Measurements from ENCODE around the gene ATP6V0A4.

The ATP6V0A4 gene

GRCh38 chr7:138773817-138774216 is 24.2 kb downstream of the ATP6V0A4 start:
- peaks cover 6% of the 10 kb centered on the region; the same call in 1 of the 2 replicates for H3K27me3 ChIP-seq (ENCODE audit: control insufficient read depth, insufficient read depth, low read length)
- H3K4me3 ChIP-seq (ENCODE audit: low read depth, low read length): 0 out of 2 replicates have a peak overlapping the region, but pooled peaks have one; percentile 8
- no peak overlapping the region for H3K27ac ChIP-seq (ENCODE audit: low read depth, low read length)
- no peaks in the 10 kb centered on the region for H3K36me3 ChIP-seq (ENCODE audit: control insufficient read depth, insufficient read depth, low read length)
- no peak overlapping the region for H3K9ac ChIP-seq (ENCODE audit: low read length)
- peaks cover 6% of the 10 kb centered on the region for H3K4me1 ChIP-seq (ENCODE audit: control insufficient read depth, insufficient read depth, low read length)
- no peaks in the 10 kb centered on the region for H3K9me3 ChIP-seq (ENCODE audit: control insufficient read depth, insufficient read depth, low read depth, low read length)

GRCh38 chr7:138773176-138773575 is 24.8 kb downstream of the ATP6V0A4 start:
- Histone ChIP-seq H3K9ac (ENCODE audit: low read length) (no peak overlapping the region), H3K27me3 (ENCODE audit: control insufficient read depth, insufficient read depth, low read length) (peaks cover 6% of the 10 kb centered on the region; the same call in 1 of the 2 replicates), H3K9me3 (ENCODE audit: control insufficient read depth, insufficient read depth, low read depth, low read length) (no peaks in the 10 kb centered on the region)

GRCh38 chr7:138770904-138771303 is 27.1 kb downstream of the ATP6V0A4 start:
- Histone ChIP-seq H3K4me3 (ENCODE audit: low read depth, low read length) (no peak overlapping the region), H3K36me3 (ENCODE audit: control insufficient read depth, insufficient read depth, low read length) (no peaks in the 10 kb centered on the region), H3K27me3 (ENCODE audit: control insufficient read depth, insufficient read depth, low read length) (peaks cover 6% of the 10 kb centered on the region; the same call in 1 of the 2 replicates), H3K4me1 (ENCODE audit: control insufficient read depth, insufficient read depth, low read length) (peaks cover 6% of the 10 kb centered on the region), H3K9me3 (ENCODE audit: control insufficient read depth, insufficient read depth, low read depth, low read length) (no peaks in the 10 kb centered on the region), H3K9ac (ENCODE audit: low read length) (no peak overlapping the region), H3K27ac (ENCODE audit: low read depth, low read length) (no peak overlapping the region)

More at GRCh38 chr7:138773176-138773575, 24.8 kb downstream of the ATP6V0A4 start:
- Histone ChIP-seq H3K4me1 (ENCODE audit: control insufficient read depth, insufficient read depth, low read length) (peaks cover 6% of the 10 kb centered on the region), H3K27ac (ENCODE audit: low read depth, low read length) (no peak overlapping the region), H3K36me3 (ENCODE audit: control insufficient read depth, insufficient read depth, low read length) (no peaks in the 10 kb centered on the region), H3K4me3 (ENCODE audit: low read depth, low read length) (no peak overlapping the region)

- no peak overlapping the region for H3K27ac ChIP-seq (ENCODE audit: low read depth, low read length)
- H3K4me1 ChIP-seq (ENCODE audit: control insufficient read depth, insufficient read depth, low read length): peaks cover under 1% of the 10 kb centered on the region
- H3K9me3 ChIP-seq (ENCODE audit: control insufficient read depth, insufficient read depth, low read depth, low read length): no peaks in the 10 kb centered on the region
- peaks cover 5% of the 10 kb centered on the region; the same call in 1 of the 2 replicates for H3K27me3 ChIP-seq (ENCODE audit: control insufficient read depth, insufficient read depth, low read length)
- no peak overlapping the region for H3K4me3 ChIP-seq (ENCODE audit: low read depth, low read length)
- no peak overlapping the region for H3K9ac ChIP-seq (ENCODE audit: low read length)
- no peaks in the 10 kb centered on the region for H3K36me3 ChIP-seq (ENCODE audit: control insufficient read depth, insufficient read depth, low read length)
Measured at GRCh38 chr7:138768241-138768640, 29.8 kb downstream of the ATP6V0A4 start.

GRCh38 chr7:138756591-138757242 is 41.3 kb downstream of the ATP6V0A4 start:
- H3K27me3 ChIP-seq (ENCODE audit: control insufficient read depth, insufficient read depth, low read length): no peaks in the 10 kb centered on the region
- H3K4me1 ChIP-seq (ENCODE audit: control insufficient read depth, insufficient read depth, low read length): peaks cover 27% of the 10 kb centered on the region
- no peak overlapping the region for H3K27ac ChIP-seq (ENCODE audit: low read depth, low read length)
- no peaks in the 10 kb centered on the region for H3K9me3 ChIP-seq (ENCODE audit: control insufficient read depth, insufficient read depth, low read depth, low read length)
- no peaks in the 10 kb centered on the region for H3K36me3 ChIP-seq (ENCODE audit: control insufficient read depth, insufficient read depth, low read length)
- H3K9ac ChIP-seq (ENCODE audit: low read length): no peak overlapping the region
- H3K4me3 ChIP-seq (ENCODE audit: low read depth, low read length): no peak overlapping the region

GRCh38 chr7:138755842-138756590 is 42.0 kb downstream of the ATP6V0A4 start:
- H3K9ac ChIP-seq (ENCODE audit: low read length): no peak overlapping the region
- H3K27me3 ChIP-seq (ENCODE audit: control insufficient read depth, insufficient read depth, low read length): no peaks in the 10 kb centered on the region
- H3K36me3 ChIP-seq (ENCODE audit: control insufficient read depth, insufficient read depth, low read length): no peaks in the 10 kb centered on the region
- no peak overlapping the region for H3K27ac ChIP-seq (ENCODE audit: low read depth, low read length)
- H3K4me3 ChIP-seq (ENCODE audit: low read depth, low read length): no peak overlapping the region
- peaks cover 27% of the 10 kb centered on the region for H3K4me1 ChIP-seq (ENCODE audit: control insufficient read depth, insufficient read depth, low read length)
- H3K9me3 ChIP-seq (ENCODE audit: control insufficient read depth, insufficient read depth, low read depth, low read length): no peaks in the 10 kb centered on the region

- no peaks in the 10 kb centered on the region for H3K9me3 ChIP-seq (ENCODE audit: control insufficient read depth, insufficient read depth, low read depth, low read length)
- H3K9ac ChIP-seq (ENCODE audit: low read length): no peak overlapping the region
- no peaks in the 10 kb centered on the region for H3K27me3 ChIP-seq (ENCODE audit: control insufficient read depth, insufficient read depth, low read length)
- H3K36me3 ChIP-seq (ENCODE audit: control insufficient read depth, insufficient read depth, low read length): no peaks in the 10 kb centered on the region
- peaks cover 27% of the 10 kb centered on the region for H3K4me1 ChIP-seq (ENCODE audit: control insufficient read depth, insufficient read depth, low read length)
- no peak overlapping the region for H3K27ac ChIP-seq (ENCODE audit: low read depth, low read length)
- no peak overlapping the region for H3K4me3 ChIP-seq (ENCODE audit: low read depth, low read length)
Measured at GRCh38 chr7:138755331-138755747, 42.7 kb downstream of the ATP6V0A4 start.

- Histone ChIP-seq H3K4me1 (ENCODE audit: control insufficient read depth, insufficient read depth, low read length) (peaks cover 27% of the 10 kb centered on the region), H3K27me3 (ENCODE audit: control insufficient read depth, insufficient read depth, low read length) (no peaks in the 10 kb centered on the region), H3K9ac (ENCODE audit: low read length) (no peak overlapping the region), H3K36me3 (ENCODE audit: control insufficient read depth, insufficient read depth, low read length) (no peaks in the 10 kb centered on the region), H3K4me3 (ENCODE audit: low read depth, low read length) (no peak overlapping the region), H3K27ac (ENCODE audit: low read depth, low read length) (no peak overlapping the region), H3K9me3 (ENCODE audit: control insufficient read depth, insufficient read depth, low read depth, low read length) (no peaks in the 10 kb centered on the region)
Measured at GRCh38 chr7:138753610-138754009, 44.4 kb downstream of the ATP6V0A4 start.

GRCh38 chr7:138753150-138753518 is 44.9 kb downstream of the ATP6V0A4 start:
- no peak overlapping the region for H3K27ac ChIP-seq (ENCODE audit: low read depth, low read length)
- H3K36me3 ChIP-seq (ENCODE audit: control insufficient read depth, insufficient read depth, low read length): no peaks in the 10 kb centered on the region
- H3K9ac ChIP-seq (ENCODE audit: low read length): no peak overlapping the region
- H3K9me3 ChIP-seq (ENCODE audit: control insufficient read depth, insufficient read depth, low read depth, low read length): no peaks in the 10 kb centered on the region
- H3K4me3 ChIP-seq (ENCODE audit: low read depth, low read length): no peak overlapping the region
- H3K27me3 ChIP-seq (ENCODE audit: control insufficient read depth, insufficient read depth, low read length): no peaks in the 10 kb centered on the region
- peaks cover 27% of the 10 kb centered on the region for H3K4me1 ChIP-seq (ENCODE audit: control insufficient read depth, insufficient read depth, low read length)

GRCh38 chr7:138752518-138753149 is 45.4 kb downstream of the ATP6V0A4 start:
- Histone ChIP-seq H3K27ac (ENCODE audit: low read depth, low read length) (no peak overlapping the region), H3K4me1 (ENCODE audit: control insufficient read depth, insufficient read depth, low read length) (peaks cover 27% of the 10 kb centered on the region), H3K9ac (ENCODE audit: low read length) (no peak overlapping the region), H3K27me3 (ENCODE audit: control insufficient read depth, insufficient read depth, low read length) (no peaks in the 10 kb centered on the region), H3K36me3 (ENCODE audit: control insufficient read depth, insufficient read depth, low read length) (no peaks in the 10 kb centered on the region), H3K9me3 (ENCODE audit: control insufficient read depth, insufficient read depth, low read depth, low read length) (no peaks in the 10 kb centered on the region), H3K4me3 (ENCODE audit: low read depth, low read length) (no peak overlapping the region)

GRCh38 chr7:138750901-138751464 is 47.0 kb downstream of the ATP6V0A4 start:
- H3K36me3 ChIP-seq (ENCODE audit: control insufficient read depth, insufficient read depth, low read length): no peaks in the 10 kb centered on the region
- no peaks in the 10 kb centered on the region for H3K27me3 ChIP-seq (ENCODE audit: control insufficient read depth, insufficient read depth, low read length)
- H3K27ac ChIP-seq (ENCODE audit: low read depth, low read length): no peak overlapping the region
- H3K9ac ChIP-seq (ENCODE audit: low read length): no peak overlapping the region
- H3K9me3 ChIP-seq (ENCODE audit: control insufficient read depth, insufficient read depth, low read depth, low read length): no peaks in the 10 kb centered on the region
- H3K4me3 ChIP-seq (ENCODE audit: low read depth, low read length): no peak overlapping the region
- H3K4me1 ChIP-seq (ENCODE audit: control insufficient read depth, insufficient read depth, low read length): peaks cover 27% of the 10 kb centered on the region

Data from HUES6 (cell line).